Duodenal mucosa (tissue), 2 donors: ENCODE results near the gene C14orf39.
"Not testable (repeated sequence)": the region's sequence is repeated elsewhere in the genome, so short reads cannot be mapped to it uniquely, and the experiment has no call there.

Experiments used
- H3K27ac ChIP-seq: one replicate; pipeline ENCODE4 v1.7.0; 2013; ENCODE audit warnings: low read depth, low read length
- H3K27me3 ChIP-seq, 2 donors: one replicate each; pipeline ENCODE4 v1.7.0; 2013; ENCODE audit warnings: low read length in 2 of 2, control low read depth in 1 of 2; ENCODE audit not compliant: insufficient read depth in 2 of 2, control insufficient read depth in 1 of 2
- H3K36me3 ChIP-seq, 2 donors: one replicate each; pipeline ENCODE4 v1.7.0; 2013; ENCODE audit warnings: low read length in 2 of 2, control low read depth in 1 of 2; ENCODE audit not compliant: insufficient read depth in 2 of 2, control insufficient read depth in 1 of 2
- H3K4me1 ChIP-seq, 2 donors: one replicate each; pipeline ENCODE4 v1.7.0; 2013; ENCODE audit warnings: low read length in 2 of 2, control low read depth in 1 of 2; ENCODE audit not compliant: insufficient read depth in 2 of 2, control insufficient read depth in 1 of 2
- H3K4me3 ChIP-seq, 2 donors: one replicate each; pipeline ENCODE4 v1.7.0; 2013; ENCODE audit warnings: low read length in 2 of 2, low read depth in 1 of 2
- H3K9ac ChIP-seq, 2 donors: one replicate each; pipeline ENCODE4 v1.7.0; 2013; ENCODE audit warnings: low read length in 2 of 2, low read depth in 1 of 2
- H3K9me3 ChIP-seq, 2 donors: one replicate each; pipeline ENCODE4 v1.7.0; 2013; ENCODE audit warnings: low read length in 2 of 2, control low read depth in 1 of 2; ENCODE audit not compliant: control insufficient read depth in 1 of 2

C14orf39 gene

DNA sequence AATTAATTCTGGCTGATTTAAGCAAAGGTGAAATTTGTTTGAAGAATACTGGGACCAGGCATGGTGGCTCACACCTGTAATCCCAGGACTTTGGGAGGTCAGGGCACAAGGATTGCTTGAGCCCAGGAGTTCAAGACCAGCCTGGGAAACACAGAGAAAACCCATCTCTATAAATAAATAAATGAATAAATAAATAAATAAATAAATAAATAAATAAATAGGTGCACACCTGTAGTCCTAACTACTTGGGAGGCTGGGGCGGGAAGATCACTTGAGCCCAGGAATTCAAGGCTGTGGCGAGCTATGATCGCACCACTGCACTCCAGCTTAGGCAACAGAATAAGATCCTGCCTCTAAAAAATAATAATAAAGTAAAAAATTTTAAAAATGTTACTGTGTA, 4.4 kb upstream of the C14orf39 start:
- Histone ChIP-seq H3K9ac (no peak overlapping the region), H3K36me3 (no peaks in the 10 kb centered on the region), H3K27ac (no peak overlapping the region), H3K9me3 (no peaks in the 10 kb centered on the region), H3K4me3 (no peak overlapping the region), H3K4me1 (no peaks in the 10 kb centered on the region), H3K27me3 (peaks cover 10 to 33% of the 10 kb centered on the region in 2 donors)

DNA sequence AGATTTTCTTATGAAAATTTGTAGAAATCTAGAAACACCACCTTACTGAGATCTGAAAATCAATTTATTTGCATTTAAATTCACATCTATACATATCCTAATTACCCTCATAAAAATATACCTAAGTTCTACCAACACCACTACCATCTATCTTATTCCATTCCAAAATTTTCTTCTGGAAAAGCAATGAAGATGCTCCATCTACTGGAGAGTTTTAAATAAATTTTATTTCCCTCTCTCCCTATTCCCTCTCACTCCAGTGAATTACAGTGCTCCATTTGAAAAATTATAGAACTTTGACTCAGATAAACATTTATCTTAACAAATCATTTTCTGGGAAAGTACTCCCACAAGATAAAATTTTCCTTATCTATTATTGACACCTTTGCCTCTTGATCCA, 2.3 kb upstream of the C14orf39 start:
- H3K9ac ChIP-seq: no peak overlapping the region
- no peak overlapping the region for H3K27ac ChIP-seq
- H3K9me3 ChIP-seq: no peaks in the 10 kb centered on the region
- no peaks in the 10 kb centered on the region for H3K36me3 ChIP-seq
- H3K4me3 ChIP-seq: no peak overlapping the region
- H3K4me1 ChIP-seq: no peaks in the 10 kb centered on the region
- H3K27me3 ChIP-seq: peaks cover 14 to 35% of the 10 kb centered on the region in 2 donors

DNA sequence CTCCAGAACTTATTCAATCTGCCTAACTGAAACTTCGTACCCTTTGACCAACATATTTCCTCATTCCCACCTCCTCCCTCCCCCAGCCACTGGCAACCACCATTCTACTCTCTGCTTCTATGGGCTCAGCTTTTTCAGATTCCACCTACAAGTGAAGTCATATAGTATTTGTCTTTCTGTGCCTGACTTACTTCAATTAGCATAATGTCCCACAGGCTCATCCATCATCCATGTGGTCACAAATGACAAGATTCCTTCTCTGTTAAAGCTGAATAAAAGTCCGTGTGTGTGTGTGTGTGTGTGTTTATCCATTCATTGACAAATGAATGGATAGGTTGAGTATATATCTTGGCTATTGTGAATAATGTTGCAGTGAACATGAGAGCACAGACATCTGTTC, 1.3 kb upstream of the C14orf39 start:
- Histone ChIP-seq H3K27ac (no peak overlapping the region), H3K36me3 (no peaks in the 10 kb centered on the region), H3K4me3 (no peak overlapping the region), H3K27me3 (peaks cover 14 to 35% of the 10 kb centered on the region in 2 donors), H3K4me1 (no peaks in the 10 kb centered on the region), H3K9ac (no peak overlapping the region), H3K9me3 (no peaks in the 10 kb centered on the region)

DNA sequence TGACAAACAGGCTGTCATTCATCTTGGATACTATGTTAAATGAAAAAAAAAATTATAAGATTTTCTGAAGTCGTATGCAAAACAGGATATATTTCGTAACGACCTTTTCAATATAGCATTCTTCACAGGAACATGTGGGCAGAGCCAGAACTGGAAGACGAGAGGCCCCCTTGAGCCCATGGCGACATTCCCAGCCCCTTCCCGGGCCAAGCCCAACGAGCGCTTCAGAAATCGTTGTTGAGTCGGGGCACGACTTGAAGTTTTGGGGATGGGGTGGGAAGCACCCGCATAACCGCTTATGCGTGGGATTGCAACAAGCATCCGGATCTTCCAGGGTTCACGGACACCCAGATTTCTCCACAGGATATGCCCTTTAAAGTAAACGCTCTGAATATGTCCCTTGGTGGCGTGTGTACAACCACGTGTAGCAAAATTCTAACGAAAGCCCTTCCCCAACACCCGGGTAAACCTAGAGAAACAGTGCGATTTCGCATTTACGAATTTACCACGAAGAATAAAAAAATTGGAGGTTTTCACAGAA, 736 bp downstream of the C14orf39 start:
- peaks cover 0 to 2% of the 10 kb centered on the region in 2 donors for H3K9me3 ChIP-seq
- H3K4me3 ChIP-seq: no peak overlapping the region
- no peaks in the 10 kb centered on the region for H3K4me1 ChIP-seq
- no peak overlapping the region for H3K27ac ChIP-seq
- H3K27me3 ChIP-seq: peaks cover 14 to 31% of the 10 kb centered on the region in 2 donors
- no peaks in the 10 kb centered on the region for H3K36me3 ChIP-seq
- H3K9ac ChIP-seq: no peak overlapping the region

DNA sequence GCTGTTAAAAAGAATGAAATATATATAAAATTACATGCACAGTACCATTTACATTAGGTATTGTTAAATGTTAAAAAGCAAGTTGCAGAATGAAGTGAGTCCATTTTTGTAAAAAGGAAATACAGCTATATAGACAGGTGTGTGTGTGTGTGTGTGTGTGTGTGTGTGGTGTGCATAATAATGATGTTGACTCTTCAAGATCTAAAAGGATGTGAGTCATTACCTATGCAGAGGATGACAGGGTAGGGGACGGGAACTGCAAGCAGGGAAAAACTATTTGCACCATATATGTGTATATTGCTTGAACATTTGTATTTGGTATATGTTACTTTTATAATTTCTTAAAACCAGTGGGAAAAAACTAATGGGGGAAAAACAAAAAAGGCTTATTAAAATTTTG, 3.1 kb downstream of the C14orf39 start:
- no peaks in the 10 kb centered on the region for H3K36me3 ChIP-seq

DNA sequence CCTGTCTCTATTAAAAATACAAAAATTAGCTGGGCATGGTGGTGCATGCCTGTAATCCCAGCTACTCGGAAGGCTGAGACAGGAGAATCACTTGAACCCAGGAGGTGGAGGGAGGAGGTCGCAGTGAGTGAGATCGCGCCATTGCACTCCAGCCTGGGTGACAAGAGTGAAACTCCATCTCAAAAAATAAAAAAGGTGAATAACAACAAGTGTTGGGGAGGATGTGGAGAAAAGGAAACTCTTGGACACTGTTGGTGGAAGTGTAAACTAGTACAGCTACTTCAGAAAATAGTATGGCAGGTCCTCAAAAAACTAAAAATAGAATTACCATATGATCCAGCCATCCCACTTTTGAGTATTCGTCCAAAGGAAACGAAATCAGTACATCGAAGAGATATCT, 5.6 kb downstream of the C14orf39 start:
- not testable (repeated sequence) for H3K27ac ChIP-seq, H3K9ac ChIP-seq, H3K9me3 ChIP-seq, H3K4me3 ChIP-seq, H3K36me3 ChIP-seq, H3K4me1 ChIP-seq, H3K27me3 ChIP-seq

More for the DNA sequence above, 3.1 kb downstream of the C14orf39 start:
- H3K9me3 ChIP-seq: peaks cover 0 to 2% of the 10 kb centered on the region in 2 donors
- no peak overlapping the region for H3K9ac ChIP-seq
- H3K27me3 ChIP-seq: peaks cover 14 to 31% of the 10 kb centered on the region in 2 donors
- H3K4me3 ChIP-seq: no peak overlapping the region
- no peak overlapping the region for H3K27ac ChIP-seq
- no peaks in the 10 kb centered on the region for H3K4me1 ChIP-seq

DNA sequence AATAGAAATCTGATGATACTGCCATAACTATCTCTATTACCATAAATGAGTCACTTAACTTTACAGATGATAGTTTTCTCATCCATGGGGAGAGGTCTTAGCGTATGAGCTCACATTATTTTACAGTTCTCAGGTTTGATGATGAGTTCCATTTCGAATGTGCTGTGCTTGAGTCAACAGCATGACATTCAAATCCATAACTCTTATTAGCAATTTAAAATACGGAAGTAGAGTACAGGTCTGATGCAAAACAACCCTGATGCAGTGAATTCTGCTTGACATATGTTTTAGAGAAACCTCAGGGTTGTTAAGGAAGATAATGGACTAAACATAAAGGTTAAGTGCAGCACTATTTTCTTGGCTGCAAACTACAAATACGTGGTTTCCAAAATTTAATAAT, 30.0 kb downstream of the C14orf39 start:
- no peaks in the 10 kb centered on the region for H3K9me3 ChIP-seq
- H3K27ac ChIP-seq: no peak overlapping the region
- H3K4me3 ChIP-seq: no peak overlapping the region
- no peaks in the 10 kb centered on the region for H3K27me3 ChIP-seq
- H3K9ac ChIP-seq: no peak overlapping the region
- no peaks in the 10 kb centered on the region for H3K36me3 ChIP-seq
- H3K4me1 ChIP-seq: no peaks in the 10 kb centered on the region

DNA sequence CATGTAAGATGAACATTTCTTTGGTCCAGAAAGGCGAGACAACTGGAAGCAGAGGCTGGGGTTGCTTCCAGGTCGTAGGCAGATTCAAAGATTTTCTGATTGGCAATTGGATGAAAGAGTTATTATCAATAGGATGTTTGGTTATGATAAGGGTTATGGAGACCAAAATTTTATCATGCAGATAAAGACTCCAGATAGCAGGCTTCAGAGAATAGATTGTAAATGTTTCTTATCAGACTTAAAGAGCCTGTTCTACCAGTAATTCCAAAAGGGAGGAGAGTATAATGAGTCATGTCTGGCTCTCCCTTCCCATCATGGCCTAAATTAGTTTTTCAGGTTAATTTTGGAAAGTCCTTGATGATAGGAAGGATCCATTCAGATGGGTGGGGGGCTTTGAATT, 55.6 kb downstream of the C14orf39 start:
- Histone ChIP-seq H3K9me3 (no peaks in the 10 kb centered on the region), H3K27ac (no peak overlapping the region), H3K27me3 (no peaks in the 10 kb centered on the region), H3K4me1 (no peaks in the 10 kb centered on the region), H3K36me3 (no peaks in the 10 kb centered on the region), H3K4me3 (no peak overlapping the region), H3K9ac (no peak overlapping the region)

DNA sequence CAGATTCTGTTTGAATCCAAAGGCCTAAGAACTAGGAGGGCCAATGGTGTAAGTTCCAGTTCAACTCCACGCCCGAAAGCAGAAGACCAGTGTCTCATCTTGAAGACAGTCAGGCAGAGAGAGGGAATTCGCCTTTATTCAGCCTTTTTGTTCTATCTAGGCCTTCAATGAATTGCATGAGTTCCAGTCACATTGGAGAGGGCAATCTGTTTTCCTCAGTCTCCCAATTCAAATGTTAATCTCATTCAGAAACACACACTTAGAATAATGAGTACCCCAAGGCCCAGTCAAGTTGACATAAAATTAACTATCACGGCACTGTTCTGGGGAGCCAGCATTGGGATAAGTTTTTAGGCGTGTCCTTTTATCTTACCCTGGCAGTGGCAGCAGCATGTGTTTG, 65.8 kb downstream of the C14orf39 start:
- no peak overlapping the region for H3K27ac ChIP-seq
- no peaks in the 10 kb centered on the region for H3K9me3 ChIP-seq
- no peaks in the 10 kb centered on the region for H3K36me3 ChIP-seq
- no peaks in the 10 kb centered on the region for H3K27me3 ChIP-seq
- H3K4me3 ChIP-seq: no peak overlapping the region
- no peak overlapping the region for H3K9ac ChIP-seq
- H3K4me1 ChIP-seq: no peaks in the 10 kb centered on the region

DNA sequence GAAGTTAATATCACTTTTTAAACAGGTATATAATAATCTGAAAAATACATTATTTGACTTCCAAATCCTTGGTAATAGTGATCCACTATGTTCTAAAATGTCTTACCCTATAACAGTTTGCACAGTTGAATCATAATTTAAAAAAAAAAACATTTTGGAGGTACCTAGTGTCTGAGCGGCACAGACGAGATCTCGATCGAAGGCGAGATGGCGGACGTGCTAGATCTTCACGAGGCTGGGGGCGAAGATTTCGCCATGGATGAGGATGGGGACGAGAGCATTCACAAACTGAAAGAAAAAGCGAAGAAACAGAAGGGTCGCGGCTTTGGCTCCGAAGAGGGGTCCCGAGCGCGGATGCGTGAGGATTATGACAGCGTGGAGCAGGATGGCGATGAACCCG, 88.3 kb downstream of the C14orf39 start:
- H3K27ac ChIP-seq, H3K4me3 ChIP-seq, H3K9ac ChIP-seq, H3K36me3 ChIP-seq, H3K9me3 ChIP-seq, H3K4me1 ChIP-seq, H3K27me3 ChIP-seq: not testable (repeated sequence)
